NCI-H2196 treated with DMSO at 0.1 percent for 48 hours (cell line): ENCODE results near the gene LUC7L.
"Not testable (repeated sequence)": the region's sequence is repeated elsewhere in the genome, so short reads cannot be mapped to it uniquely, and the experiment has no call there.

Source experiments
- DNase-seq: peaks from one replicate; lab custom pipeline; 2025; ENCODE audit not compliant: unreplicated experiment; lab: John Stamatoyannopoulos, UW

Gene LUC7L, protein sequence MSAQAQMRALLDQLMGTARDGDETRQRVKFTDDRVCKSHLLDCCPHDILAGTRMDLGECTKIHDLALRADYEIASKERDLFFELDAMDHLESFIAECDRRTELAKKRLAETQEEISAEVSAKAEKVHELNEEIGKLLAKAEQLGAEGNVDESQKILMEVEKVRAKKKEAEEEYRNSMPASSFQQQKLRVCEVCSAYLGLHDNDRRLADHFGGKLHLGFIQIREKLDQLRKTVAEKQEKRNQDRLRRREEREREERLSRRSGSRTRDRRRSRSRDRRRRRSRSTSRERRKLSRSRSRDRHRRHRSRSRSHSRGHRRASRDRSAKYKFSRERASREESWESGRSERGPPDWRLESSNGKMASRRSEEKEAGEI

DNA sequence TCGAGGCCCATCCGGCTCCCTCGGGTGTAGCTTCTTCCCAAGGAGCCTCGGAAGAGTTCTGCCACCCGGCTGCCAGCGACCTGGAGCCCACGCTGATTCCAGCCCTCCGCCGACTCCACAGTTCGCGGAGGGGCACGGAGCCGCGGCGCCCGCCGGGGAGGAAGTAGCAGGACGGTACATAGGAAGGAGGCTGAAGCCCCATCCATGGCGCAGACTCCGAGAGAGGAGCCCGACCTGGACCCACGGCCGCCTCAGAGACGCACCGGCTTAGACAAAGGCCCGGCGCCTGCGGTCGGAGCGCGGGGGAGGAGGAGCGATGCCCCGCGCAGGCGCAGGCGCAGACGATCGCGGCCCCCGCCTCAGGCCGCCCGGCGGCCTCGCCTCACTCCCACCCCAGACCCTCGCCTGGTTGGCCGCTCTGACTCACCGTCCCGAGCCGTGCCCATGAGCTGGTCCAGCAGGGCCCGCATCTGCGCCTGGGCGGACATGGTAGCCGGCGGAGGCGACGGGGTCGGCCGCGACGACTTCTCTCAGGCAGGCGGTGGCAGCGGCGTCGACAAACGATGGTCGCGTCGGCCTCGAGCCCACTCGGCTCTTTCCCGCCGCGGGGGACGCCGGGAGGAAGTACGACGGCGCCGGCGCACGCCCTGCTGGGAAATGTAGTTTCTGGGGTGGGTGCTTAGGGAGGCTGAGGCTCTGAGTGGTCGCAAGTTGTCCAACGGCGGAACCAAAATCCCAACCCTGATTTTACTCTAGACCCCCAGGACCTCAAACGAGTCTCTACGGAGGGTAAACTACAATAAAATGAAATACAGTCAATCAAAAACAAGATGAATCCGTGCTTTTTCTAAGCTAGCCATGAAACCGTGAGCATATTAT, at the start of gene LUC7L:
TSS of gene LUC7L (minus strand) at position 598 of the 879 bp plus-strand sequence. CDS start at position 488, 110 bp downstream.
- DNase-seq, result peak; percentile 84

DNA sequence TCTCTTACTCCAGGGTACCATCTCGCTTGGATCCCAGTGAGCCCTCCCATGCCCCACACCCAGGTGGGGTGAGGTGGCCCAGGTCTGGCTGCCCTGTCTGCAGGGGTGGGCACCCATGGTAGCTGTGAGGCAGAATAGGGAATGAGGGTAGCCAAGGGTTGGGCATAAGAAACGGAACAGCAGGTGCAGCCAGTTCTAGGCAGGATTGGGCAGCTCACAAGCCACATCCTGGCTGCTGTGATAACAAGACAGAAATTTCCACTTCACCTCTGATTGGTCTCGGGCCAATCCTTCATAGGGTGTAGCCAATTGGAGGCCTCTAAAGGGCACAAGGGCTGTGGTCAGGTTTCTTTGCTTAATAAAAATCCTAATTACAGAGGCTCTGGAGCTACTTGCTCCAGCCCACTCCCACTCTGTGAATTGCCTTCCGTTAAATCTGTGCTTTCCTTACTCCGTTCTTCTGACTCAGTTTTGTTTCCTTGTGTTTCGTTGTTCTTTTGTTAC, 49.7 kb upstream of the LUC7L start:
- DNase-seq, result peak; percentile 90

DNA sequence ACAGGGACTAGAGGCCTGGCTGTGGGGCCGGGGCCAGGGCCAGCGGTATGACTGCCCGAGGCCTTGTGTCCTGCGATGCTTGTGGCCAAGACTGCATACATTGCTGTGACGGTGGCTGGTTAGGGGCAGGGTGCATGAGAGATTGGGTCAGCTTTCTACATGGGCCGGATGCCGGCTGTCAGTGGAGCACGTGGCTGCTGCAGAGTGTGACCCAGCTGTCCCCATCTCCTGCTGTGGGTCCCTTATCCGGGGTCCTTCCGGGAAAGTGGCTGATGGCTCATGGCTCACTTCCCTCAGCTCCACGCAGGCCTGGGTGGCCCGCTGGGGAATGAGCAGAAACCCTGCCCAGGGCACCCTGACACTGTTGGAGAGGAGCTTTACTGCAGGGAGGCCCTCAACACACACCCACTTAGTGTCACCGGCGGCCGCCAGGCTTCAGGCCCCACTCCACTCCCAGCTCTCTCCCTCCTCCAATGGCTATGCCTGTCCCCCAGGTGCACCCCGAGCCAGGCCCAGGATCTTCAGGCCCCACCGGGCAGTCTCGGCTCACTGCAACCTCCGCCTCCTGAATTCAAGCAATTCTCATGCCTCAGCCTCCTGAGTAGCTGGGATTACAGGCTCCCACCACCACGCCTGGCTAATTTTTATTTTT, 47.3 kb upstream of the LUC7L start:
- no peak for DNase-seq

DNA sequence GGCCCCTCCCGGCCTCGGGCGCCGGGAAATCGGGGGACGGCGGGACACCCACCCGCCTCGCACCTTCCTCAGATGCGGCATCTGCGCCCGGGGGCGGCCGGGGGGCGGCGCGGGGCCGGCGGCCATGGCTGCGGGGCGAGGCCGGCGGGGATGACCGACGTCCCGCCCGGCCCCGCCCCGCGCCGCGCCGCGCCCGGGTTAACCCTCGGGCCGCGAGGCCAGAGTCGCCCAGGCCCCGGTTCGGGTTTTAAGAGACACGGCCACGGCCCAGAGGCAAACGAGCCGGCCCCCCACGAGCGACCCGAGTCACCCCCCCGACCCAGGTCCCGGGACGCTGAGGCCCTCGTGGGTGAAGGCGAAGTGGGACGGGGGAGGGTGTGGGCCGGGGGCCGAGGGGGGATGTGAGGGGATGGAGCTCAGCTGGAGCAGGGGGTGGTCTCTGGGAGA, 46.6 kb upstream of the LUC7L start, which contains the start of gene RGS11:
TSS of gene RGS11 (minus strand) at position 159 of the 447 bp plus-strand sequence. CDS start at position 126, 33 bp downstream.
- no peak for DNase-seq

DNA sequence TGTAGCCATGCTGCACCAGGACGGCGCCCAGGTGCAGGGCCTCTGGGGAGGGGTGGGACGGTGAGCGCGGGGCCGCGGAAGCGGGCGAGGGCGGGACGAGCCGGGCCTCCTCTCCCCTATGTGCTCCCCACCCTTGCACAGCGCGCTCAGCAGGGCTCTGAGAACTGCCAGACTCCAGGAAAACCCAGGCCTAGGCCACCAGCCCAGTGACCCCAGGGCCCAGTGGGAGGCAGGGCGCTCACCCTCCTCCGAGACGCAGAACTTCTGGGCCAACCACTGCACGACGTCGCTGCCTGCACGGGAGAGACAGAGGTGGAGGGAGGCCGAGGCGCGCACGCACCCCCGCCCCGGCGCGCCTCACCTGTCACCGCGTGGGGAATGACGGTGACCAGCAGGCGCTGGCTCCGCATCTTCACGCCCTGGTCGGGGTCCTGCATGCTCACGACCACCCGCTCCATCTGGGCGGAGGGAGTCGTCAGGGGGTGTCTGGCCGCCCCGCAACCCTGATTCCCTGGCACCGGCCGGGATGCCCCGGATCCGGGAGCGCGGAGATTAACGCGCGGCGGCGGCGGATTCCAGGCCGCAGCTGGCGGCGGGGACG, 45.9 kb upstream of the LUC7L start:
- no peak for DNase-seq

DNA sequence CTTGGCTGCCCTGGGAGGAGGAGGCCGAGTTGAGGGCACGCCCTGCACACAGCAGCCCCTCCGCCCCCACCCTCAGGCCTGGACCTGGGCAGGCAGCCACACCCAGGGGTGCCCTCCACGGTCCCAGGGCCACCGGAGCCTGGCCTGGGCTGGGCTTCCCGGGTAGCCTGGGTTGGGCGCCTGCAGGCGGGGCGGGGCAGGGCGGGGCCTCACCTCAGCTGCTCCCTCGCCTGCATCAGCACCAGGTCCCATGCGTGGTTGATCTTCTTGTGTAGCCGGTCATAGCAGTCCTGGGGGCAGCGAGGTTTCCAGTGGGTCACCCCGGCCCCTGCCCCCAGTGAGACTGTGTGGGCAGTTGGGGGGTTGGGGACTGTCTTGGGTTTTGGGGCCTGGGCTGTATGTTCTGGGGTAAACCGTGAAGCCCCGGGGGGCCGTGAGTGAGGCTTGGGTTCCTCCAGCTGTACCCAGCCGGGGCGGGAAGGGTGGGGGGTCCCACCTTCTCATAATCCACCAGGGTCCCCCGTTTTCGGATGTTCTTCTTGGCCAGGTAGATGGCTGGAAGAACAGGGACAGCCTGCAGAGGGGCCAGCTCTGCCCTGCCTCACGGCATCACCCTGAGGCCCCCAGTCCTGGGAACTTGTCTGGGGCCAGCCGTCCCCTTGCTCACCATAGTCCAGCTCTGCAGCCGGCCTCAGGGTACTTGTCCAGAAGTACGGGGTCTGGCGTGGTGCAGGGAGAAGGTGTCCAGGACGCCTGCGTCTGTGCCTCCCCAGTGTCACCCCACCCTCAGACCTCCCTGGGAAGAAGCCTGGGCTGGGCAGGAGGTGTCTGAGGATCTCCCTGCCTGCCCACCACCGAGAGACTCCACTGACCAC, 44.5 kb upstream of the LUC7L start:
- no peak for DNase-seq

DNA sequence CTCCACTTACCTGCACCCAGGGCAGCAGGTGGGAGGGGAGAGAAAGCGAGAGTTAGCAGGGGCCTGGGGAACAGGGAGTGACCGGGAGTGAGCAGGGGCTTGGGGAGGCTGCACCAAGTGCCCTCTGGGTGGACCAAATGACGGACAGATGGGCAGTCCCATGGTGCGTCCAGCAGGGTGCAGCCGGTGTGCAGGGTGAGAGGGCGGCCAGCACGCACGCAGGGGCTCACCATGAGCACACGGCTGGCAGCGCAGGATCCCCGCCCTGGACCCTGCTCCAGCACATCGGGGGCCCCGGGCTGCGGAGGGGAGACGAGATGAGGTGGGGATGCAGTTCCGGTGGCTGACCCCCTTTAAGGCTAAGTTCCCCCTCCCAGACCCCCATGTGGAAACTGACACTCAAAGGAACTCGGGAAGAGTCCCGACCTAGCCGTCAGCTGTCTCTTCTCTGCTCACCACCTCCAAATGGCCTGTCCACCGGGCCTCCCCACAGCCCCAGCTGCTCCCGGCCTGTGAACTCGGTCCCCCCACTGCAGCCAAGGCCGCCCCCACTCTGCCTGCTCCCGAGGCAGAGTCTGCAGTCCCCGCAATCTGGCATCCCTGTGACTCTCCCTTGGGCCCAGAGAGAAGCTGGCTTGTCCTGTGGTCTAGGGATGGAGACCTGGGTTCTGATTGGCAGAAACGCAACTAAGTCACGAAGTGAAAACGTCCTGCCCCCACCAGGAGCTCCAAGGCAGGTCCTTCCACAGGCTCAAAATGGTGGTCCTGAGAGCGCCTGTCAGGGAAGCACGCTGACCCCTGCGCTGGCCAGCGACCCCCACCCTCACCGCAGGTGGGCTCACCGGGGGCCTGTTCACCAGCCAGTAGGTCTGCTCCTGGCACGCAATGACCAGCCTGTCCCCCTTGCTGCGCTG, 43.6 kb upstream of the LUC7L start:
- DNase-seq, result no peak

DNA sequence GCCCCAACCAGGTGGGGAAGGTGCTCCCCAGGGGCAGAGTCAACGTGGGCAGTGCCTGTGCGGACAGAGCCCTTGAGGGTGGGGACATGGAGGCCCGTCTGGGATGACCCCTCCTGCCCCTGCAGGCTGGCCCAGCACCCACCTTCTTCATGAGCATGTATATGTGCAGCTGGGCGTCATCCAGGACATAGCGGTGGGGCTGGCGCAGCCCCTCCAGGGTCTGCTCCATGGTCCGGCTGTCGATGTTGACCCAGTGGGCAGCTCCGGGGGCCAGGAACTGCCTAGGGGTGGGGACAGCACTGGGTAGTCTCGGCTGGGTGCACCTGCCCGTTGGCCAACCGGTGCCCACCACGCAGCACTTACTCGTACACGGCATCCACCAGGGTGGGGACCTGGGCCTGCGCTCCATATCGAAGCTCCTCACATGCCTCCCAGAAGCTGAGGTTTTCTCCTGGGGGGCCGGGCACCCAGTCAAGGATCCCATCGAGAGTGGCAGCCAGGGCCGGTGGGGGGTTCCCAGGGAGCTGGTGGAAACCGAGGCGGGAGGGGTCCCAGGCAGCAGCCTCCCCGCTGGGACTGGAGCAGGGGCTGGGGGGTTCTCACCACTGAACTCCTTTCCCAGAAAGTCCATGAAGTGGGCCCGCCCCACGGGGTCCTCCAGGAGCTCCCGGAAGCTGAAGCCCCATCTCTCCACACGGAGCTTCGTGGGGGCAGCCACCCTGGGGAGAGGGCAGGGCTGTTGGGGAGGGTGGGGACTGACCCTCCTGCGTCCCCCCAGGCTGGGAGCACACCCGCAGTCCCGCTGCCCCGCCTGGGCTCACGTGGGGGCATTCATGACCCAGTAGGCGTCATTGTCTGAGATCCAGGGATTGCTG, 41.4 kb upstream of the LUC7L start:
- no peak for DNase-seq

DNA sequence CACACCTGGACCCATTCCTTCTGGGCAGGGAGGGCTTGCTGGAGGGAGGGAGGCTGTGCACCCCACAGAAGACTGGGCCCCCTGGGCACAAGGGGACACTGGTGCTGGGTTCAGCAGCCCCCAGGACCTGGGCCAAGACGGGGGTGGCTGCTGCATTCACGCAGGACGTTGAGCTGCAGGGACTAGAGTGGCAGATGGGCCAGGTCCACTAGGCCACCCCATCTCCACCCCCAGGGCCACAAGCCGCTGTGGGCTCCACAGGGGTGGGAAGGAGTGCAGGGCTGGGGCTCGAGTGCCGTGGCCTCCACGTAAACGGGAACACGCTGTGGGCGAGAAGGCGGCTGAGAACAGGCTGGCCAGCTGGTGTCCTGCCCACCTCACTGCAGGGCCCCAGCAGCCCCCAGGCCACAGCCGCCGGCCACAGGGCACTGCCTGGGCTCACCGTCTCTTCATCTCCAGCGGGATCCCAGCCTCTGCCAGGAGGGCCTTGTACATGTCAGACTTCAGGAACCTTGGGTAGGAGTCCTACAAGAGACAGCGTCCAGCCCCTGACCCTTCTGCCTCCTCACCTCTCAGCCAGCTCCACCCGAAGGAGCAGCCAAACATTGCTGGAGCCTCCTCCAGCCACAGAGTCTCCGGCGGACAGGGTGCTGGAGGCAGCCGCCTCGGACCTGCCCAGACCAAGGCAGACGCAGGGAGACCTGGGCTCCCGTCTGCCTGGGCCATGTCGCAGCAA, 40.0 kb upstream of the LUC7L start:
- no peak for DNase-seq

DNA sequence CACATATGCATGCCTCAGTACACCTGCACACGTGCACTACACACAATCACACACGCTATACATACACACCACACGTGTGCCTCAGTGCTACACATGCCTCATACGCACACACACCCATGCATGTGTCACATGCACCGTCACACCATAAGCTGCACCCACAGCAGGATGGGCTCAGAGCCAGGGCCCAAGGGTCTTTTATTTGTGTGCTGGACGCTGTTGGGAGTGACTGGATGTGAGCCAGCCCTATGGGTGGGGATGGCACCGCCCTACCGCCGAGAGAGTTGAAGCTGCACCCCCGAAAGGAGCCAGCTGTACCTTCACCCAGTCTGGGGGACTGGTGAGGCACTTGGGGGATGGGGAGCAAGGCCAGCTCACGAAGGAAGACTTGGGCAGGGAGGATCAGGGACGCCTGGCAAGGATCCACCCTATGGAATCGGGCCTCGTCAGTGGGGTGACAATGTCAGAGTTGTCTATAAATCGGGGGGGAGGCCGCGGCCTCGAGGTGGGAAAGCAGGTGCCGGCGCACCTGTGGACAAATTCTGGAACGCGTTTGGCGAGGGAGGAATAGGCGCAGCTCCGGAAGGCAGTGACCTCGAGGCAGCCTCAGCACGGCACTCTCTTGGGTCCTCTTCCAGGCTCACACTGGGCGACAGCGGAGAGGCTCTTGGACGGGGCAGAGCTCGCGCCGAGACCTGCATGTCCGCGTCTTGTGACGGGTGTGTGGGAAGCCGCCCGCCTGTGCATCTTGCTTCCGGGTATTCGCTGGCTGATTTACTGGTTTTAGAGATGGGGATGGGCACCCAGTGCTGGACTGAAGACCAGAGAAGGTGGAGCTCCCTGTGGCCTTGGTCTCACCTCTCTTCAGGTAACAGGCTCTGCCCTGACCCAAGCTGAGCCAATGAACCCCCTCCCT, 39.1 kb upstream of the LUC7L start:
- no peak for DNase-seq

DNA sequence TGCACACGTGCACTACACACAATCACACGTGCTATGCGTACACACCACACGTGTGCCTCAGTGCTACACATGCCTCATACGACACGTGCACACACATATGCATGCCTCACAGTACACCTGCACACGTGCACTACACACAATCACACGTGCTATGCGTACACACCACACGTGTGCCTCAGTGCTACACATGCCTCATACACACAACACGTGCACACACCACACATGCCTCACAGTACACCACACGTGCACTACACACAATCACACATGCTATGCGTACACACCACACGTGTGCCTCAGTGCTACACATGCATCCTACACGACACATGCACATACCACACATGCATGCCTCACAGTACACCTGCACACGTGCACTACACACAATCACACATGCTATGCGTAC, 38.3 kb upstream of the LUC7L start:
- DNase-seq, result not testable (repeated sequence)

DNA sequence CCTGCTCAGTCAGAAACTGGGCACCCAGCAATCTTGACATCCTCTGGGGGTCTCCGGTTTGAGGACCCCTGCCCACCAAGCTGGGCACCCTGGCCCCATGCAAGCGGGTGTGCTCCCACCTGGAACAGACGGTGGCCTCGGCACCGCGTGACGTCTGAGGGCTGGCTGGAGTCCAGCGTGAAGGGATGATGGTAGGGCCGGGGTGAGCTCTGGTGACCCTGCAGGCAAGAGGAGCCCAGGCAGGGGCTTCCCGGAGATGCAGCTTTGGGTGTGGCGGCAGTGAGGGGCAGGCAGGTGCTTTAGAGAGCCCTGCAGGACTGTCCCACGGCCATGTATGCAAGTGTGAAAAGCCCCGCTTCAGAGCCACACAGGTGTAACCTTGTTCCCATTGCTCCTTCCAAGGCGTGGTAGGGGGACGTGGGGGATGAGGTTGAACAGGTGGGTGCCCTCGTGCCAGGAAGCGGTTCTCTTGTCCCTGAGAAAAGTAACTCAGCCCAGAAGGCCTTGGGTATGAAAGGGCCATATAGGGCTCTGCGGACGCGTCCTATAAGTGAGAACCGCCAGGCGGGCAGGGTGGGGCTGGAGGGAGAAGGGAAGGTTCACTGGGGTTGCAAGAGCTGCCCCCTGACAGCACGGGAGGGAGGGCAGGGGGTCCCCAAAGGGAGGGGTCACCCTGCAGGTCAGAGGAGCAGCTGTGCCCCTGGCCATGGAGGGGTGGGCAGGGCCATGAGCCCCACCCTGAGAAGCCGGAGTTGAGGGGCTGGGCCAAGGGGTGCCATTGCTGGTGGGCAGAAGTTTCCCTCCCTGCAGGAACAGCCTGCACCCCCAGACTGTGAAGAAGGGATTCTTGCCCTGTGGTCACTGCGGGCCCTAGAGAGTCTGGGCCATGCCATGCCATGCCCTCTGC, 37.3 kb upstream of the LUC7L start:
- DNase-seq, result no peak

DNA sequence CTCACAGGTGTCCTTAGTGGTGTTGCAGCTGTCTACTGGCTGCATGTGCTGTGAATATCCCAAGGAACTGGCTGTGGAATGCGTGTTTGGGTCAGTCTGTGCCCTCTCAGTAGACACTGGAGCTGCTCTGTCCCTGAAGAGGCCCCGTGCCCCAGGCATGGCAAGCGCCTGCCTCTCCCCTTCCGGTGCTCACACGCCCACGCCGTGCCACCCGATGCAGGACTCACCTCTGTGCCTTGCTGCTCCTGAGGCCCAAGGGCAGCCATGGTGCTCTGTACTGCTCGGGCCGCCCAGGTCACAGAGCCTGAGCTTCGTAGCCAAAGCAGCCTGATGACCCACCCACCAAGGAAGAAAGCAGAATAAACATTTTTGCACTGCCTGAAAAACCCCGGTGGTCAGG, 36.5 kb upstream of the LUC7L start:
- DNase-seq, result no peak

DNA sequence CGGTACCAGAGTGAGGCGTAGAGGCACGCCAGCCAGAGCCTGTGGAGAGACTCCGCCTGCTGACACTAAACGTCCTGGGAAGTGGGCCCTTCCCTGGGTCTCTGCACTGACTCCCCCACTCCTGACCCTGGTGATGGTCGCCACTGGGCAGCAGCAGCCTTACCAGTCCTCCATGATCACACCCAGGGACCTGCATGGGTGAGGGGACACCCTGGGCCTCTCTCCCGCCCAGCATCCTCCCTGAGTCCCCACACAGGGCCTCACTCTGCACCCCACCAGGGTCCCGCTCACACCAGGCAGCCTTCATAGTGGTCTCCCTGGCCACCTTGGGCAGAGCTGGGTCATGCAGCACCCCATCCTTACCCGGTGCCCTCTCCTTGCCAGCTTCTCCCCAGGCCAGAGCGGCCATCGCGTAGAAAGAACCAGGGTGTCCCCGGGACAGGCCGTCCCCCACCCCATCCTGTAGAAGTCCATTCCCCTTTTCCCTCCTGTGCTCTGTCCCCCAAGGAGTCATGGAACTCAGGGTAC, 35.8 kb upstream of the LUC7L start:
- DNase-seq, result no peak

DNA sequence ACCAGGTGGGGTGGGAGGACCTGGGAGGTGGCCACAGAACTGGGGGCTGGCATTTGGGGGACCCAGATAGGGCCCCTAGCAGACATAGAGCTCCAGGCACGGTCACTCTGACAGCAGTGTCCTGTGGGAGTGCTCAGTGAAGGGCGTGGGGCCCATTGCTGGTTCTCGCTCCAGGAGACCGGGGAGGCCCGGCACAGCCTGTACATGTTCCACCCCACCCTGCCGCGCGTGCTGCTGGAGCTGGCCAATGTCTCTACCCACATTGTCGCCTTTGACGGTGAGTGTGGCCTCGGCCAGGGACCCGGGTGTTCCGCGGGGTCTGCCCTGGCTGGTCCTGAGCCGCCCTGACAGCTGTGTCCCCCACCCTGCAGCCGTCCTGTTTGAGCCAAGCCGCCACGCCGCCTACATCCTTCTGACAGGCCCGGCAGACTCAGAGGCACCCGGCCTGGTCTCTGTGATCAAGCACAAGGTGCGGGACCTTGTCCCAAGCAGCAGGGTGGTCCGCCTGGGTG, 35.2 kb upstream of the LUC7L start:
- no peak for DNase-seq
